Spleen (tissue), 7 donors: ENCODE data around the gene PXDN.

Experiments
- CTCF ChIP-seq, 11 experiments: fragments of 200-600 bp in 7 of 11; fragments of 450-650 bp in 4 of 11; sonication (generic) in 4 of 11; IDR thresholded peaks in 8 of 11; conservative IDR thresholded peaks in 3 of 11; 1 replicate in 7 of 11; 2 replicates in 4 of 11; pipeline versions ENCODE4 v1.4.0 to v1.8.0; 2016 to 2021; ENCODE audit warnings: antibody characterized with exemption in 11 of 11, inconsistent platforms in 4 of 11, mild to moderate bottlenecking in 1 of 11
- POLR2A ChIP-seq, 3 donors: fragments of 450-650 bp; IDR thresholded peaks; one replicate each; pipeline ENCODE4 v1.5.1; 2017; ENCODE audit warnings: antibody characterized with exemption in 3 of 3, mild to moderate bottlenecking in 1 of 3
- donor health status: DM: no; HTN: no; CAD: no; lungs with moderate emphysema.
- donor health status: DM: no; HTN: no; CAD: no.
- donor health status: DM: no; HTN: no; CAD: no.

- no peak for TF ChIP-seq POLR2A (IDR thresholded peaks at IDR 0.05)
- peak; percentile 28 to 88 (median 71) for TF ChIP-seq CTCF (IDR thresholded peaks at IDR 0.05 in 8 of 11, conservative IDR thresholded peaks at IDR 0.05 in 3 of 11)
Measured at GRCh38 chr2:1750933-1751766, 6.8 kb upstream of the PXDN start.
